Activated CD8-positive, alpha-beta memory T cell treated with anti-CD3 and anti-CD28 coated beads for 24 hours (primary cell): ENCODE measurements around the gene PRKN.

Experiments used
- DNase-seq: peaks from one replicate; pipeline ENCODE4 v3.0.0-alpha.2; 2020

PRKN gene

GRCh38 chr6:161393292-161393691, 1334.3 kb downstream of the PRKN start:
- DNase-seq, result no peak

GRCh38 chr6:161389756-161390155, 1337.8 kb downstream of the PRKN start:
- no peak for DNase-seq

- DNase-seq, result no peak
Measured at GRCh38 chr6:161383951-161384350, 1343.6 kb downstream of the PRKN start.

- DNase-seq, result no peak
Measured at GRCh38 chr6:161379834-161380582, 1347.6 kb downstream of the PRKN start.

GRCh38 chr6:161378115-161378514, 1349.5 kb downstream of the PRKN start:
- DNase-seq, result no peak

GRCh38 chr6:161377116-161377515, 1350.5 kb downstream of the PRKN start:
- DNase-seq, result no peak

- no peak for DNase-seq
Measured at GRCh38 chr6:161376367-161376766, 1351.2 kb downstream of the PRKN start.

- DNase-seq, result no peak
Measured at GRCh38 chr6:161374971-161375873, 1352.3 kb downstream of the PRKN start.

- DNase-seq, result peak; percentile 86
Measured at GRCh38 chr6:161373905-161374451, 1353.6 kb downstream of the PRKN start.

GRCh38 chr6:161372422-161372793, 1355.2 kb downstream of the PRKN start:
- DNase-seq, result no peak

GRCh38 chr6:161370880-161371279, 1356.7 kb downstream of the PRKN start:
- peak; percentile 75 for DNase-seq

- no peak for DNase-seq
Measured at GRCh38 chr6:161369339-161369738, 1358.2 kb downstream of the PRKN start.

GRCh38 chr6:161368514-161368913, 1359.1 kb downstream of the PRKN start:
- no peak for DNase-seq

GRCh38 chr6:161367472-161367871, 1360.1 kb downstream of the PRKN start:
- no peak for DNase-seq

- DNase-seq, result no peak
Measured at GRCh38 chr6:161366301-161366923, 1361.2 kb downstream of the PRKN start.

GRCh38 chr6:161365633-161366032, 1361.9 kb downstream of the PRKN start:
- no peak for DNase-seq

GRCh38 chr6:161363286-161363685, 1364.3 kb downstream of the PRKN start:
- DNase-seq, result no peak

- DNase-seq, result no peak
Measured at GRCh38 chr6:161362266-161362665, 1365.3 kb downstream of the PRKN start.

- DNase-seq, result no peak
Measured at GRCh38 chr6:161361529-161361928, 1366.0 kb downstream of the PRKN start.

- DNase-seq, result no peak
Measured at GRCh38 chr6:161360520-161360919, 1367.0 kb downstream of the PRKN start.

GRCh38 chr6:161359618-161359945, 1368.0 kb downstream of the PRKN start:
- no peak for DNase-seq

GRCh38 chr6:161356167-161356854, 1371.3 kb downstream of the PRKN start:
- DNase-seq, result no peak

- DNase-seq, result no peak
Measured at GRCh38 chr6:161355696-161356095, 1371.9 kb downstream of the PRKN start.
